Keratinocyte (primary cell): Measurements from ENCODE around the gene ITGB1BP1. TPM values are rescaled to one million over a fixed set of nuclear protein-coding genes. Genes with fewer than 3 reads are reported as not detected.

Source experiments
- DNase-seq: peaks from one replicate; pipeline ENCODE4 v3.0.0-alpha.2; 2011; ENCODE audit warnings: low read depth, missing footprints, low spot score
- FAIRE-seq: peaks from 2 replicates; lab custom pipeline; 2011; peaks lifted over from hg19 to GRCh38; lab: Jason Lieb, UNC
- H2AFZ ChIP-seq: 2 replicates; pipeline ENCODE4 v1.6.0; 2012; ENCODE audit warnings: low read length, control low read depth, inconsistent platforms; ENCODE audit not compliant: control insufficient read depth
- H3K27ac ChIP-seq: 2 replicates; pipeline ENCODE4 v1.5.1; 2011; ENCODE audit warnings: low read length; ENCODE audit not compliant: control insufficient read depth, insufficient read depth
- H3K27me3 ChIP-seq: 3 replicates; pipeline ENCODE4 v1.6.0; 2011; ENCODE audit warnings: low read length; ENCODE audit not compliant: control insufficient read depth, insufficient read depth; ENCODE audit errors: extremely low read depth
- H3K36me3 ChIP-seq, 2 experiments: 2 replicates in 1 of 2; 3 replicates in 1 of 2; pipeline ENCODE4 v1.5.1; 2011; ENCODE audit warnings: low read length in 2 of 2, mild to moderate bottlenecking in 1 of 2; ENCODE audit not compliant: control insufficient read depth in 2 of 2, insufficient read depth in 2 of 2; ENCODE audit errors: extremely low read depth in 1 of 2
- H3K4me1 ChIP-seq: 3 replicates; pipeline ENCODE4 v1.5.1; 2011; ENCODE audit warnings: low read length; ENCODE audit not compliant: control insufficient read depth, insufficient read depth; ENCODE audit errors: extremely low read depth
- H3K4me2 ChIP-seq: 3 replicates; pipeline ENCODE4 v1.6.0; 2011; ENCODE audit warnings: low read depth, low read length; ENCODE audit not compliant: control insufficient read depth, insufficient read depth; ENCODE audit errors: extremely low read depth
- H3K4me3 ChIP-seq, 3 experiments: fragments of 200-600 bp in 1 of 3; sonication (generic) in 1 of 3; 2 replicates in 2 of 3; 3 replicates in 1 of 3; pipeline ENCODE4 v1.5.1; 2011 to 2016; ENCODE audit warnings: low read length in 3 of 3, mild to moderate bottlenecking in 3 of 3, control low read depth in 2 of 3, inconsistent platforms in 1 of 3, low read depth in 1 of 3, mixed read lengths in 1 of 3, mixed run types in 1 of 3, moderate library complexity in 1 of 3; ENCODE audit not compliant: control insufficient read depth in 2 of 3, insufficient read depth in 2 of 3; ENCODE audit errors: extremely low read depth in 1 of 3
- H3K79me2 ChIP-seq: 2 replicates; pipeline ENCODE4 v1.6.0; 2012; ENCODE audit warnings: low read length; ENCODE audit not compliant: control insufficient read depth, insufficient read depth
- H3K9ac ChIP-seq: 3 replicates; pipeline ENCODE4 v1.6.0; 2011; ENCODE audit warnings: low read length; ENCODE audit not compliant: control insufficient read depth, insufficient read depth; ENCODE audit errors: extremely low read depth
- H3K9me1 ChIP-seq: 3 replicates; pipeline ENCODE4 v1.6.0; 2011; ENCODE audit warnings: low read length; ENCODE audit not compliant: control insufficient read depth, insufficient read depth; ENCODE audit errors: extremely low read depth
- H3K9me3 ChIP-seq: 2 replicates; pipeline ENCODE4 v1.5.1; 2012; ENCODE audit warnings: low read depth, low read length; ENCODE audit not compliant: control insufficient read depth
- H4K20me1 ChIP-seq: 3 replicates; pipeline ENCODE4 v1.6.0; 2011; ENCODE audit warnings: low read length; ENCODE audit not compliant: control insufficient read depth, insufficient read depth; ENCODE audit errors: extremely low read depth
- EZH2 ChIP-seq: IDR thresholded peaks from one replicate; pipeline ENCODE4 v1.6.1; 2012; ENCODE audit warnings: inconsistent platforms, mild to moderate bottlenecking, low read length, moderate library complexity
- dilution Hi-C: fragments of 300-500 bp; cut with MboI; formaldehyde crosslinking; loops from one replicate; pipeline ENCODE4 v1.7.0; 2020; ENCODE audit warnings: low sequenced_read_pairs; ENCODE audit not compliant: extremely low pct_ligation_motif_present
- polyA plus RNA-seq, 5 experiments: library from polyadenylated mRNA; depleted of rRNA in 3 of 5; stranded (reverse) in 3 of 5; stranded (forward) in 1 of 5; unstranded in 1 of 5; fragments of >200 nt; gene quantifications; 1 replicate in 1 of 5; 2 replicates in 3 of 5; 3 replicates in 1 of 5; pipeline versions ENCODE4 v1.2.1 to v1.2.3, GENCODE V29; 2011 to 2012; ENCODE audit warnings: missing spikeins in 2 of 5, low read depth in 1 of 5, low replicate concordance in 1 of 5
- TF ChIP-seq, protein P1 (sequence below), 3 experiments: IDR thresholded peaks in 1 of 3; conservative IDR thresholded peaks in 1 of 3; optimal IDR thresholded peaks in 1 of 3; 2 replicates in 2 of 3; 3 replicates in 1 of 3; pipeline versions ENCODE3 to v1.5.1; 2011; ENCODE audit warnings: low read length in 3 of 3, mild to moderate bottlenecking in 3 of 3, moderate library complexity in 2 of 3, control low read depth in 1 of 3, inconsistent platforms in 1 of 3; ENCODE audit not compliant: insufficient read depth in 2 of 3; ENCODE audit errors: extremely low read depth in 1 of 3

Gene ITGB1BP1
- polyA plus RNA-seq, 1 donor (not counting 4 experiments of a cell fraction or from before 2014, with no cell fraction given), result 169 TPM

DNA sequence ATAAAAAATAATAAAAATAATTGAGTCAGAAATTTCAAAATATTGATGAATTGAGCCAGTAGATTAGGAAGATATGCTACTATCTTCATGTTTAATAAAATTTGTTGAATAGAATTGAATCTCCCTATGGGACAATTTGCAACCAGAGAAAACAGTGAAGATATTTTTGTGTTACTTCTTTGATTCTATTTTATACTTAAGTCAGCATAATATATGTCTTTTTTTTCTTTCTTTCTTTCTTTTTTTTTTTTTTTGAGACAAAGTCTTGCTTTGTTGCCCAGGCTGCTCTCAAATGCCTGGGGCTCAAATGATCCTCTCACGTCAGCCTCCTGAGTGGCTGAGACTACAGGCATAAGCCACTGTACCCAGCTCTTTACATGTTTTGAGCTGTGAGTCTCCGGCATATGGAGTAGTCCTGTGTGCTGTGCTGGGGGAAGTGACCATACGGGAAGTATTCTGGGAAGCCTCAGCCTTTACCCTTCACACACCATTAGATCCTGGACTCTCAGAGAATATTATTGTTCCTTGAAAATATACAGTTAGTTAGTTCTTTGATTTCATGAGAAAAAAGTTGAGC lies 37.2 kb upstream of the ITGB1BP1 start:
- Histone ChIP-seq H3K9ac (no peak overlapping the region), H3K4me1 (no peaks in the 10 kb centered on the region), H3K4me3 (no peak overlapping the region), H4K20me1 (no peaks in the 10 kb centered on the region), H3K9me1 (no peaks in the 10 kb centered on the region), H3K9me3 (no peaks in the 10 kb centered on the region), H2AFZ (no peak overlapping the region), H3K4me2 (no peak overlapping the region), H3K27ac (no peak overlapping the region), H3K27me3 (no peaks in the 10 kb centered on the region), H3K79me2 (no peaks in the 10 kb centered on the region), H3K36me3 (peaks cover 1 to 5% of the 10 kb centered on the region in 2 experiments)
- no peak for FAIRE-seq
- no peak for DNase-seq
- TF ChIP-seq, protein P1, sequence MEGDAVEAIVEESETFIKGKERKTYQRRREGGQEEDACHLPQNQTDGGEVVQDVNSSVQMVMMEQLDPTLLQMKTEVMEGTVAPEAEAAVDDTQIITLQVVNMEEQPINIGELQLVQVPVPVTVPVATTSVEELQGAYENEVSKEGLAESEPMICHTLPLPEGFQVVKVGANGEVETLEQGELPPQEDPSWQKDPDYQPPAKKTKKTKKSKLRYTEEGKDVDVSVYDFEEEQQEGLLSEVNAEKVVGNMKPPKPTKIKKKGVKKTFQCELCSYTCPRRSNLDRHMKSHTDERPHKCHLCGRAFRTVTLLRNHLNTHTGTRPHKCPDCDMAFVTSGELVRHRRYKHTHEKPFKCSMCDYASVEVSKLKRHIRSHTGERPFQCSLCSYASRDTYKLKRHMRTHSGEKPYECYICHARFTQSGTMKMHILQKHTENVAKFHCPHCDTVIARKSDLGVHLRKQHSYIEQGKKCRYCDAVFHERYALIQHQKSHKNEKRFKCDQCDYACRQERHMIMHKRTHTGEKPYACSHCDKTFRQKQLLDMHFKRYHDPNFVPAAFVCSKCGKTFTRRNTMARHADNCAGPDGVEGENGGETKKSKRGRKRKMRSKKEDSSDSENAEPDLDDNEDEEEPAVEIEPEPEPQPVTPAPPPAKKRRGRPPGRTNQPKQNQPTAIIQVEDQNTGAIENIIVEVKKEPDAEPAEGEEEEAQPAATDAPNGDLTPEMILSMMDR (optimal IDR thresholded peaks at IDR 0.05 in 1 of 3, IDR thresholded peaks at IDR 0.05 in 1 of 3, conservative IDR thresholded peaks at IDR 0.05 in 1 of 3; ENCODE audit: extremely low read depth in 1 of 3, insufficient read depth in 2 of 3, low read length in 3 of 3), result no peak
- TF ChIP-seq EZH2, result no peak
- dilution Hi-C loops, result no loop called here

DNA sequence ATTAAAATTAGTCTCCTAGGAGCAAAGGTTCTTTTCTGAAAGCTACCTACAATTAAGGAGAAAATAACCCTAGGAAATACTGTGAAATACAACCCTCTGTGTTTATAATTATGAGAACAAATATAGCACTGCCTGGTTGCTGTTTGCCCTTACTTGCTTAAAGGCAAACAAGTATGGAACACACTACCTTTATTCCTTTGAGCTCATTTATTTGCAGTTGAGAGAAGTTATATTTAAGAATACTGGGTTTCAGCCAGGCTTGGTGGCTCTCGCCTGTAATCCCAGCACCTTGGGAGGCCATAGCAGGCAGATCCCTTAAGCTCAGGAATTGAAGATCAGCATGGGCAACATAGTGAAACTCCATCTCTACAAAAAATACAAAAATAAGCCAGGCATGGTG lies 27.9 kb upstream of the ITGB1BP1 start:
- Histone ChIP-seq H3K9me3 (no peaks in the 10 kb centered on the region), H3K79me2 (no peaks in the 10 kb centered on the region), H3K9me1 (no peaks in the 10 kb centered on the region), H3K4me3 (no peak overlapping the region), H3K4me1 (no peaks in the 10 kb centered on the region), H3K36me3 (peaks cover 9 to 15% of the 10 kb centered on the region in 2 experiments), H3K9ac (no peak overlapping the region), H3K27me3 (no peaks in the 10 kb centered on the region), H3K27ac (no peak overlapping the region), H2AFZ (no peak overlapping the region), H4K20me1 (no peaks in the 10 kb centered on the region), H3K4me2 (no peak overlapping the region)
- dilution Hi-C loops, result no loop called here
- TF ChIP-seq, protein P1 (optimal IDR thresholded peaks at IDR 0.05 in 1 of 3, IDR thresholded peaks at IDR 0.05 in 1 of 3, conservative IDR thresholded peaks at IDR 0.05 in 1 of 3; ENCODE audit: extremely low read depth in 1 of 3, insufficient read depth in 2 of 3, low read length in 3 of 3), result no peak
- TF ChIP-seq EZH2, result no peak
- no peak for DNase-seq
- FAIRE-seq, result no peak
